ENCODE data around the gene TUBD1. TPM values are rescaled to one million over a fixed set of nuclear protein-coding genes. Genes with fewer than 3 reads are reported as not detected.
"Not testable (repeated sequence)": the region's sequence is repeated elsewhere in the genome, so short reads cannot be mapped to it uniquely, and the experiment has no call there.

The TUBD1 gene
- 3.5 and 6.1 TPM in 2 replicates for total RNA-seq (2014; rRNA removed; shearing (Covaris generic))
- 3.4 and 4.0 TPM in 2 replicates for polyA plus RNA-seq (2015; cell fraction: cytosol; rRNA removed)
- 7.1 TPM in 2 replicates for polyA plus RNA-seq (2015; cell fraction: nucleus; rRNA removed)

- DNase-seq (ENCODE audit: low read depth), result peak; percentile 99
These were observed at the start of gene TUBD1, which contains the start of gene RPS6KB1 for GRCh38 chr17:59892924-59893675. Gene TUBD1, minus strand, starts transcription at chr17:59892943. Its CDS starts 1,941 bp downstream, at chr17:59891002. Gene RPS6KB1, plus strand, starts transcription at chr17:59893121. Its CDS starts 64 bp downstream, at chr17:59893185.

- DNase-seq (ENCODE audit: low read depth), result no peak
These were observed 48.4 kb upstream of the TUBD1 start for GRCh38 chr17:59941131-59941530.

- DNase-seq (ENCODE audit: low read depth), result not testable (repeated sequence)
These were observed 48.0 kb upstream of the TUBD1 start for GRCh38 chr17:59940697-59941096.

GRCh38 chr17:59933317-59933716 is 40.6 kb upstream of the TUBD1 start:
- not testable (repeated sequence) for DNase-seq (ENCODE audit: low read depth)

GRCh38 chr17:59930768-59931167 is 38.0 kb upstream of the TUBD1 start:
- DNase-seq (ENCODE audit: low read depth), result not testable (repeated sequence)

GRCh38 chr17:59930121-59930520 is 37.4 kb upstream of the TUBD1 start:
- DNase-seq (ENCODE audit: low read depth), result not testable (repeated sequence)

- not testable (repeated sequence) for DNase-seq (ENCODE audit: low read depth)
These were observed 27.9 kb upstream of the TUBD1 start for GRCh38 chr17:59920637-59921036.

GRCh38 chr17:59916446-59916845 is 23.7 kb upstream of the TUBD1 start:
- DNase-seq (ENCODE audit: low read depth), result no peak

- no peak for DNase-seq (ENCODE audit: low read depth)
These were observed 21.6 kb upstream of the TUBD1 start for GRCh38 chr17:59914274-59914854.

- no peak for DNase-seq (ENCODE audit: low read depth)
These were observed 14.7 kb upstream of the TUBD1 start for GRCh38 chr17:59907467-59907866.

- DNase-seq (ENCODE audit: low read depth), result no peak
These were observed 10.7 kb upstream of the TUBD1 start for GRCh38 chr17:59903455-59903854.

GRCh38 chr17:59901604-59902003 is 8.9 kb upstream of the TUBD1 start:
- no peak for DNase-seq (ENCODE audit: low read depth)

- no peak for DNase-seq (ENCODE audit: low read depth)
These were observed 6.4 kb upstream of the TUBD1 start for GRCh38 chr17:59899099-59899498.

- no peak for DNase-seq (ENCODE audit: low read depth)
These were observed 4.3 kb upstream of the TUBD1 start for GRCh38 chr17:59897090-59897489.

GRCh38 chr17:59893676-59894100 is 945 bp upstream of the TUBD1 start:
- DNase-seq (ENCODE audit: low read depth), result peak; percentile 20

- DNase-seq (ENCODE audit: low read depth), result no peak
These were observed 356 bp downstream of the TUBD1 start for GRCh38 chr17:59892251-59892923.

GRCh38 chr17:59890720-59891119 is 2.0 kb downstream of the TUBD1 start:
- DNase-seq (ENCODE audit: low read depth), result peak; percentile 23

GRCh38 chr17:59888145-59888750 is 4.5 kb downstream of the TUBD1 start:
- DNase-seq (ENCODE audit: low read depth), result no peak

GRCh38 chr17:59884861-59885260 is 7.9 kb downstream of the TUBD1 start:
- no peak for DNase-seq (ENCODE audit: low read depth)

- DNase-seq (ENCODE audit: low read depth), result no peak
These were observed 14.1 kb downstream of the TUBD1 start for GRCh38 chr17:59878624-59879023.

- DNase-seq (ENCODE audit: low read depth), result no peak
These were observed 14.8 kb downstream of the TUBD1 start for GRCh38 chr17:59877965-59878364.

- DNase-seq (ENCODE audit: low read depth), result no peak
These were observed 16.6 kb downstream of the TUBD1 start for GRCh38 chr17:59876107-59876506.

Data from HT1080 (cell line).